Stimulated activated CD8-positive, alpha-beta memory T cell treated with anti-CD3 and anti-CD28 coated beads, Interleukin-12 subunit alpha, Interleukin-12 subunit beta, amount 100 ng/mL, for 1 hour (primary cell): ENCODE measurements around the gene SYNPR.

Experiments used
- DNase-seq: peaks from one replicate; pipeline ENCODE4 v3.0.0-alpha.2; 2020; ENCODE audit warnings: low read depth

The SYNPR gene

DNA sequence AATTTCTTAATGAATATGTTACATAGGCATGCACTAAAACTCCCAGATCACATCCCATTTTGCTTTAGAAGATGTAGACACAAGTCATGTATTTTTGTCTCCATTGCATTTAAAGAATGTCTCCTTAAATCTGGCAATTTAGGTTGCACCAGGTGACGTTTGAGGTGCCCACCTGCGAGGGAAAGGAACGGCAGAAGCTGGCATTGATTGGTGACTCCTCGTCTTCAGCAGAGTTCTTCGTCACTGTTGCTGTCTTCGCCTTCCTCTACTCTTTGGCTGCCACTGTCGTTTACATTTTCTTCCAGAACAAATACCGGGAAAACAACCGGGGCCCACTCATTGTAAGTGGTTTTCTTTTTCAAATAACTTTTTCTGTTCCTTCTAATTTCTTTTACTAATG, 278.3 kb downstream of the SYNPR start:
- no peak for DNase-seq

DNA sequence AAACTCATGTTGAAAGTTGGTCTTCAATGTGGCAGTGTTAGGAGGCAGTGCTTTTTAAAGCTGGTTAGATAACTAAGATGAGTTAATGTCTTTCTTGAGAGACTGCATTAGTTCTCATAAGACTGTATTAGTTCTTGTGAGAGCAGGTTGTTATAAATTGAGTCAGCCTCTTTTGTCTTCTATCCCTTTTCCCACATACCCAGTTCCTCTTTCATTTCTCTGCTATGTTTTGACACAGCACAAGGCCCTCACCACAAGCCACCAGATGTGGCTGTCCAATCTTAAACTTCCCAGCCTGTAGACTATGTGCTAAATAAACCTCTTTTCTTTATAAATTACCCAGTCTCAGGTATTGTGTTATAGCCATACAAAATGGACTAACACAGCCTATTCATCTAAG, 279.8 kb downstream of the SYNPR start:
- DNase-seq = no peak

DNA sequence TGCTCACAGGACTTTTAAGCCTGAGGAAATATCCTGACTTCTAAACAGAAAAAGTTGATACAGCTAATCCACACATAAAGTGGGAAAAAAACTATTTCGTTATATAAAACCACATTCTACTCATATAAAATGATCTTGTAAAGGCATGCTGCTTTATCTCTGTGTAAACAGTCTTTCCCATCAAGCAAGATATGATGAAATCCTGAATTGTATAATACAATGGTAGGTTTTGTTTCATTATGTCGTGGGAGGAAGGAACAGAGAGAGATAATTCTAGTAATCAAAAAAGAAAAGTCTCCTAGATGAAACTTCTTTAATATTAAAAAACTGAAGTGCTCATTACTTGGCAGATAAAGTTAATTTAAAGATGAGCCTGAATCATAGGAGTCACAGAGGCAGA, 281.8 kb downstream of the SYNPR start:
- DNase-seq = no peak

DNA sequence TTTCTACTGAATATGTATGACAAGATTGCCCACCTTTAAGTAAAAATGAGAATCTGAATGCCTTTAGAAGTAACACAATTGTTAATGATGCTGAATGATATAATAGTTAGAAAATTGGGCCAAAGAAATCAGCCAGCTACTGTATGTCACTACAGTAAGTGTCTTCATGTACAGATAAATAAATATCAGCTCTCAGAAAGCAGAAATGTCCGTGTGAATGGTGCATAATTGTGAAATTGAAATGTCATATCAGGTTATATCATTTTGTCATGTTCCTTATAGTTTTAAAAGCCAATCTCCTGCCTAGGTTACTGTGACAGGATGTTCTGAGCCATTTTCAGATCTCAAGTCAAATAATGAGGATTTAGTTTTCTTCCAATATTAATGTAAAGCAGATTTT, 283.8 kb downstream of the SYNPR start:
- DNase-seq = no peak

DNA sequence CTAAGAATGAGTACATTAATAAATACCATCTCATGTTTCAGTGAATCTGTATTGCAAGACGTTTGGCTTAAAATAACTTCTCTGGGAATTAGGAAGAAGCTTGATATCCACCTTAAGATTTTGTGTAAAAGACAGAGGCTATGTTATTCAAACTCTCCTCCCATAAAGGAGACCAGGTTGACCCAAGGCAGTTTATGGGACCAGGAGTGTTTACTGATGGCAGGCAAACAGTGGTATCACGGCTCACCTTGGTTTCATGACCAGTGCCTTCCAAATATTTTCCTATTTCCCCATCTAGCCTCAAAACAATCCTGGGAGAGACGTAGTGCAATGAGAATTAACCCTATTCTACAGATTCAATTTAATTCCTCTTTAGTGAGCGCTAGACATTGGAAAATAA, 284.2 kb downstream of the SYNPR start:
- DNase-seq = no peak

DNA sequence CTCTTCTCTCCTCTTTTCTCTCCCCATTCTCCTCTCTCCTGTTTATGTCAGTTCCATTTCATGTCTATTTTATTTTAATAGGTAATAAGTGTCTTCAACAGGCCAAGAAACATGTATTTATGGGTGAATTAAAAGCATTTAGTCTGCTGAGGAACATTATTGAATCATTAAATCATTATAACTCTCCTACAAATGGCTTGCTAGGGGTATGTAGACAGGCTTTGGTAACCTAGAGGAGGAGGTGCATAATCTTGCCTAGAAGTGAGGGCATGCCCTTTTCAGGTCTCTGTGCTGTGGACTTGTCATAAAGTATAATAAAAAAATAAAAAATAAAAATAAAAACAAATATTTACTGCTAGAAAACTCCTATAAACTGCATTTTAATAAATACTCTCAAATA, 285.5 kb downstream of the SYNPR start:
- DNase-seq = no peak

DNA sequence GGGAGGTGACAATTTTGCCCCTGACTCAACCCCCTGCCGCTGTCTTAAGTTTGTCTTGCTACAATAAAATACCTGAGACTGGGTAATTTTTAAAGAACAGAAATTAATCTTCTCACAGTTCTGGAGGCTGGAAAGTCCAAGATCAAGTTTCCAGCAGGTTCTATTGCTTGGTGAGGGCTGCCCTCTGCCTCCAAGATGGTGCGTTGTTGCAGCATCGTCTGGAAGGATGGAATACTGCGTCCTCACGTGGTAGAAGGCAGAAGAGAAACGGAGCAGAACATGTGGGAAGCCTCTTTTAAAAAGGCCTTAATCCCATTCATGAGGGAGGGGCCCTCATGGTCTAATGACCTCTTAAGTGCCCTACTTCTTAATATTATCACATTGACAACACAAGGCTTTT, 287.1 kb downstream of the SYNPR start:
- DNase-seq = no peak

DNA sequence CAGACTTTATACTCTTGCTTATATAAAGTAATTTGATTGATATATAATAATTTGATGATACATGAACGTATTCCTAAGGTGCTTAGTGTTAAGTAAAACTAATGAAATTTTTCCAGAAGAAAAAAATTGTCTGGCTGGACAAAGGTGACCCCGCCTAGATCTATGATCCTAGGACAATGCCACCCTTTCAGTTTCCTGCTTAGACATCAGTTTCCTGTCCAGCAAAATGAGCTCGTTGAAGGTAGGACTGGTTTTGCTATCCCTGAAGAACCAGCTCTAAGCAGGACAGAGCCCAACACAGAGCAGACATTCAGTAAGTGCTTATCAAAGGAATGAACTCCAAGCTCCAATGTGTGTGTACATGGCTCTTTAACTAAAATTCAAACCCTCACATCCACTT, 293.6 kb downstream of the SYNPR start:
- DNase-seq = no peak

DNA sequence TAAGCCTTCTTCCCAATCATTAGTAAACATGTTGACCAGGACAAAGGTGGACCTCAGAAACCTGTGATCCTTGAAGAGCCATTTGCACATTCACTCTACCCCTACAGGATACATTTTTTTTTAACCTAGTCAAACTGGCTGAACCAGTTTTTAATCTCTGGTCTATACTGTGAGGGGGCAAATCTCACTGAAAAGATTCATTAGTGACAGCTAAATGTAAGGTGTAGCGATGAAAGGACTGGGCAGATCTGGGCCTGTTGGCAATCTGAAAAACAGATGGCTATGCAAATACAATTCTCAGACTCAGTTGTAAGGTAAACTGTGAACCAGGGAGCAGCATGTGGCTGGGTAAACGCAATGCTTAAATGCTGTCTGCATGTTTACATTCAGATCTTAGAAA, 298.7 kb downstream of the SYNPR start:
- DNase-seq = no peak

DNA sequence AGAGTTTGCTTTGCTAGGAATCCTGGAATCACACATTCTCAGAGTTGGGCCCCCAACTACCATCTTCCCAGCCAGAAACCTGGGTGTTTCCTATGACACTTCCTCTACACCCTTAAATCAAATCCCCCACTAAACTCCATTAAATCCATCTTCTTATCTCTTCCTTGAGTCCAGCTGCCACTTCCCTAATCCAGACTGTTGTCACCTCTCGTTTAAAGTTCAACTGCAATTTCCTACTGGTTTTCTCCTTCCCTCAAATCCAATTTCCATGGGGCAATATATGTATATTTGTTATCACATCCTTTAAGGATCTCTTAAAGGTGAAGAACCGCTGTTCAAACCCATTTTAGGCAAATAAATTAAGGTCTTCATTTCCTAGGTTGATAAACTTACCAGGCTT, 300.8 kb downstream of the SYNPR start:
- DNase-seq = no peak

DNA sequence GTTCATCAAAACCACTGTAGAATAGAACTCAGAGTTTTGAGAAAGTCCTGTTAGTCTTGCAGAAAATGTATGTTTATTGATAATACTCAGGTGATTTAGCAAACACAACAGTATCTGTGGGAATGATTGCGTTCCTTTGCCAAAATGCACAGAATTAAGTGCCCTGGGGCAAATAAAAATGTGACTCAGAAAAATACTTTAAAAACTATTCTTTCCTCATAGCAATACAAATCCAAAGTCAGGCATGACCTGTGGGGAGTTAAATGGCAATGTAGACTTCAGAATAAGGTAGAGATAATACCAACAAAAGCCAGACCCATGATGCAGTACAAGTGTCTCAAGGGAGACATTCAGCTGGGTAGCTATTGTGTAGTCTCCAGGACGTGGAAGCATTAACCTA, 302.0 kb downstream of the SYNPR start:
- no peak for DNase-seq

DNA sequence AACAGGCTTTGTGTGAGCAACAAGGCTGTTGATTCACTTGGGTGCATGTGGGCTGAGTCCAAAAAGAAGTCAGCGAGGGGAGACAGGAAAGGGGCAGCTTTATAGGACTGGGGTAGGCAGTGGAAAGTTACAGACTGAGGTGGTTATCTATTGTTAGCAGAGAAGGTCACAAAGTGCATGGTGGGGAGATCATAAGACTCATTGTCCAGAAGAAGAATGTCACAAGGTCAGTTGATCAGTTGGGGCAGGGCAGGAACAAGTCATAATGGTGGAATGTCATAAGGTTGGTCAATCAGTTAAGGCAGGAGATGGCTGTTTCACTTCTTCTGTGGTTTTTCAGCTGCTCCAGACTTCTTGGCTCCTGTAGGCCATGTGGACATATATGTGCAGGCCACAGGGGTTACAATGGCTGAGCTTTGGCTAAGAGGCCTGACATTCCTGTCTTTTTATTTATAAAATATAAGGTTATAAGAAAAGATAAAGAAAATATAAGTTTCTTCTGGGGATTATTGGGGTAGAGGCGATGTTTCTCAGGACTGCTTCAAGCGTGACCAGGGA, 304.9 kb downstream of the SYNPR start:
- DNase-seq = no peak

DNA sequence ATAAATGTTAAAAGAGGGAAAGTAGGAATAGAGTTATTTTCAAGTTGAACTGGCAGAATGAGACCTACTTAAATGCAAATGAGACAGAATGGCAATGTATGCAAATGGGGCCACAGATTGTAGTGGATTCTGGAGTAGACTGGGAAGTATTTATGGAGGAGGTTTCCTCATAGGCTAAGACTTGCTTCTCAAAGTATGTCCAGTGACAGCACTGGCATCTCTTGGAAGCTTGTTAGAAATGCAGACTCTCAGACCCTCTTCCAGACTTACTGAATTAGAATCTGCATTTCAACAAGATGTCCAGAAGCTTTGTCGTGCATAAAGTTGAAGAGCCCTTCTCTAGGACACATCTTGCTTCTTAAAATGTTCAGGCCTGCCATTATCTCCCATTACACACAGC, 306.6 kb downstream of the SYNPR start:
- DNase-seq = no peak

DNA sequence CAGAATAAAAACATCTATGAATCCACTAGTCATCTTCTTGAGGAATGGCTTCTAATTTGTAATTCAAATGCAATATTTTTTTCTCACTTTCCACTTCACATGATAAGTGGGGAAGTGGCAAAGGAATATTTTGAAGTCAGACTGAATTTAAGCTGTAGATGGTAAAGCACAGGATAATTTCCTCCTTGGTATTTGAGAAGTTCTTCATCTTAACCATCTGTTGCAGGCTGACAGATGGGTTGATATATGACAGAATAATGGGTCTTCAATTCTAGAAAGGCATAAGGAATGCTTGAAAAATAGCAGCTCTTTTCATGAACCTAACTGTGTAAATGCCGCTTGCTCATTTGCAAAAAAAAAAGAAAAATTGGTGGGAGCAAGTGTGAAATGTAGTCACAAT, 307.8 kb downstream of the SYNPR start:
- DNase-seq = no peak

DNA sequence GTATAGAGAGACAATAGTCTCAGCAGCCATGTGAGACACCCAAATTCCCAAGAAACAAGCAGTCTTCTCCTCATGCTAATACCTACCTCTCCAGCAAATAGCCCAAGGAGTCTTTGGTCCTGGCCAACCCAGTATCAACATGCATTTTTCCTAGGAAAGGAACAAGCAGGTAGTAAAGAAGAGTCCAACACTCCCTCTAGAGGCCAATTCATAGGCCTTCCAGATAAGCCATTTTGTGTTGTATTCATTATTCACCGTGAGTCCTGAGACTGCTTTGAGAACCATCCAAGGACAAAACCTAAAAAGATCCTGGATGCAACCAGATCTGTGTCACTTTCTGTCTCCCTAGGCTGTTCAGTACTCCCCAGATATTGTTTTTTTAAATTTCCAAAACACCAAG, 310.8 kb downstream of the SYNPR start:
- DNase-seq = no peak

DNA sequence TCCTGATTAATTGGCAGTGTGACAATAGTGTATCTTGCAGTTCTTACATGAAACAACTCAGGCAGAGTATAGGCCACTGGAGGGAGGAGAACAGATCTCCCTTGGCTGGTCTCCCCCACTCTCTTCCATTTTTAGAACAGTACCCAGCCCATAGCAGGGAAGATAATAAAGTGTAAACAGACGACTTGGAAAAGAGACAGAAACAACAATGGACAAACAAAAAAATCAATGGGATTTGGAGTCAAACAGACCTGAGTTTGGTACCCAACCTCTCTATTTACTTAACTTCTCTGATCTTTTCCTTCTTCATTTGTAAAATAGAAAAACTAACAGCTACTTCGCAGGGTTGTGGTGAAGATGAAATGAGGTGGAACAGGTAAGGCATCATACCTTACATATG, 315.7 kb downstream of the SYNPR start:
- no peak for DNase-seq

DNA sequence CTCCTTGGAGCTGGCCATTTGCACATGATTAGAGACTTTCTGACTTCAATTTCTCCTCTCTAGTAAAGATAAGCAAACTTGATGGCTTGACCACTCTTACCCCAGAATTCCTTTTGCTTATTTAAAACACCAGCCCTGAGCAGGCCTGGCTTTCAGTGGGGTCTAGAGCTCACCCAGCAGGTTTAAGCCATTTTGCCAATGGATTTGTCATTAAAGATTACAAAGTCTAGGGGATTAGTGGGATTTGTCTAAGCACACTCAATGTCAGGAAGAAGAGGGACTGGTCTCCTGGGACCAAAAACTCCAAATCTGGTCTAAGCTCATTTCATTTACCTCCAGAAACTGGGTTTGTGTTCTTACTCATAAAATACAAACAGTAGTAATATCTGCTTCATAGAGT, 317.1 kb downstream of the SYNPR start:
- no peak for DNase-seq

DNA sequence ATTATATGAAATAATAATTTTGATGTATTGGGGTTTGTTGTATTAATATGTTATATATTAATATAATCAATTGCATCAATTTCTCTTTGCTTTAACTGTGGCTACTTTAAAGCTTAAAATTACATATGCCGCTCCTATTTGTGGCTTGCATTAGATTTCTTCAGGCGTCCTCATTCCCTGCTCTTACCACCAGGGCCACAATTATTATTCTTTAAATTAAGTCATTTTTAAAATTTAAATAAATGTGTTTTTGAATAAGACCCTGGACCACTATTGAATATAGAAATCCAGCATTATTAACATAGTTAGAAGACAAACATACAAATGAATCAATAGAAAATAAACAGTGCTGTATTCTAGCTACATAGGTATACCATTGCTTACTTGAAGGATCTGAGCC, 318.9 kb downstream of the SYNPR start:
- DNase-seq = no peak

DNA sequence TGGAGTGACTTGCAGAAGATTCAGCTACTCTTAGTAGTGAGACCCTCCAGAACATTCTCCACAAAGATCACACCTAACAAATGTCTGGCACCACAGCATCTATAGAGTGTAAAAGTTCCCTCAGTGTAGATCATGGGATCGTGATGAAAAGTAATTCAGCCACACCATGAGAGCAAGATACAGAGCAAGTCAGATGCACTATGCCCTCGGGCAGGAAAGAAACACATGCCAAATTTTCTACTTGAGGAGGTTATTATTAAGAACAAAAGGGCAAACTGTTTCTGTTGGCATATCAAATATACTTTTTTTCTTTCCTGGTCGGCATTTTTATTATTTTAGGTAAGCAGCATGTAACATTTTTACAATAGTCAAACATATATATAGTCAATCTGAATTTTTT, 329.6 kb downstream of the SYNPR start:
- DNase-seq = no peak

DNA sequence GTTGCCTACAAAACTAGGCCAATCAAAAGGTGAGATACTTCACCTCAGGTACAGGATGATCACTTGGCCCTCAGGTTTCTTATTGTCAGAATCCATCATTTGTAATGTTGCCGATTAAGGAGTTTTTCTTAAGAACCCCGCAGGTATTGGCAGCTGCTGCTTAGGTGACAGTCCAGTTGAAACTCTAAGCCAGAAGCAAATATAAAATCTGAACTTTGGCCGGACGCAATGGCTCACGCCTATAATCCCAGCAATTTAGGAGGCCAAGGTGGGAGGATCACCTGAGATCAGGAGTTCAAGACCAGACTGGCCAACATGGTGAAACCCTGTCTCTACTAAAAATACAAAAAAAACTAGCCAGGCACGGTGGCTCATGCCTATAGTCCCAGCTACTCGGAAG, 331.3 kb downstream of the SYNPR start:
- DNase-seq = no peak

DNA sequence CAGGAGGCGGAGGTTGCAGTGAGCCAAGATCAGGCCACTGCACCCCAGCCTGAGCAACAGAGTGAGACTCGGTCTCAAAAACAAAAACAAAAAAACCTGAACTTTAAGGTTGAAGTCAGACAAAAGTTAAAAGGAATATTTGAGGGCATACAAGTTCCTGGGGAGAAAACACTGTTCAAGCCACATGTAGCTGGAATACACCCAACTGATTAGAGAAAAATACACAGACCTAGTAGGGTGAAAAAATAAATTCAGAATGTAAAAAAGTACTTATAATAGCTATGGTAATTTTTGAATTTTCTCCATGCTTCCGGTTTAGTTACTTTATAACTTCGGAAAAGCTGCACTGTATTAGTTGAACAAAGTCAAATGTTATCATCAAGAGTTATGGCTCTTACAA, 331.7 kb downstream of the SYNPR start:
- no peak for DNase-seq

DNA sequence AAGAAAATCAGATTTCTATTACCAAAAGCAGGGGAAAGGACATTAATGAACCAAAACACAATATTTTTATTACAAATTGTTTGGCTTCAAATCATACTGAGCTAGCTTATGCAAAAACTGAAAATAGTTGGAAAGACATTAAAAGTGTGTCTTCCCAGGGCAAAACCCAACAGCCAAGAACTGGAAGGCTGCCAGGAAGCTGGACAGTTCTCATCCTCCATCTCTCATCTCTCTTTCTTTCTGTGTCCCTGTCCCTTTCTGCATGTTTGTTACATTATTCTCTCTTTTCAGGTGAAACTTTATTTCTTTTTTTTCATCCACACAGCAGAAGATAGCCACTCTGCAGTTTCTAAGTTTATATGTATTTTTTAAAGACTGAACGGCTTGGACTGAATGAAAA, 333.3 kb downstream of the SYNPR start:
- no peak for DNase-seq

DNA sequence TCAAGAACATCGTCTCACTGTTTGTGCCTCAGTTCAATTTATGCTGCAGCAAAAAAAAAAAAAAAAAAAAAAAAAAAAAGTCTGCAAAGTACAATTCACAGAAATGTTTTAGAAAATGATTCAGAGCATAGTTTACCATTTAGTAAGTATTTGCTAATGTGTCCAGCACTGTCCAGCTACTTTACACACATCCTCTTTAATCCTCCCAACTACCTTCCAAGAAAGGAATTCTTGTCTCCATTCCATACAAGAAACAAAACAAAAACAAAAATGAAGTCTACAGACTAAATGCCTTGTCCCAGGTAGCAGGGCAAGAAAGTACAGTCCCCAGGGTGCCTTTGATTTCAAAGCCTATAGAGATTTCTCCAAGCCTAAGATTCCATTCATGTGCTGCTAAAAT, 335.5 kb downstream of the SYNPR start:
- DNase-seq = no peak

DNA sequence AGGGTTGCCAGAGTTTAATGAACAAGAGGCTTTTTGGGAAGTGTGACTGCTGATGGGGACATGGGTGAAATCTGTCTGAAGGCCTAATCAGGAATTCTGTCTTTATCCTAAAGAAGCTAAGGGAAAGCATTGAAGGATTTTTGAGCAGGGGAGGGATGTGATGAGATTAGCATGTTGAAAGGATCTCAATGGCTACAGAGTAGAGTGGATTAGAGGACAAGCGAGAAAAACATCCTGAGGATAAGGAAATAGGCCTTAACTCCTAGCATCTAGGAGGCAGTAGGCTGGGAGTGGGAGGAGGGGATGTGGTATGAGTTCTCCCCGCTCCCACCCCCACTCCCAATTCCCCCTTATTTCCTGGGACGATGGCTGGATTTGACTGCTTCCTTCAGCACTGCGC, 339.3 kb downstream of the SYNPR start:
- no peak for DNase-seq

DNA sequence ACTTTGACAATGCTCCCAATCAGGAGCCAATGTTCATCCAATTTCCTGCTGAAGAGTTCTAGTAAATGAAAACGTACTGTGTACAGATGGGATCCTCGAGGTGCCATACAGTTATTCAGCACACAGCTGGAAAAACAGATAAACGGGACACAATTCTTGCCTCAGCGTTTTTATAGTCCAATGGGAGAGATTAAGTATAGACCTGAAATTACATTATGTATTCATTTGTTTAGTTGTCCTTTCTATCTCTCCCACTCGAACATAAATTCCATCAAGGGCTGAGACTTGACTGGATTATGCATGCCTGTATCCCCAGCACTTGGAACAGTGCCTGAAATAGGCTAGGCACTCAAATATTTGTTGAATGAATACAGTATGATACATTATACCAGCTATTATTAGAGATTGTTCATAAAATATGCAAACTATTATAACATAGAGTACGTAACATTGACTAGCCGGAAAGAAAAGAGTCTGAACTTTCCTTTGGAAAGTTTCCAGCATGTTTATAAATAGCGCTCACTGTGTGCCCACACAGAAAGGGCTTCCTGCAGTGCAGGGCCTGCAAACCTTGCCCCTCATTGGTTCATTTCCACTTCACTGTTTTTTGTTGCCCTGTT, 346.9 kb downstream of the SYNPR start:
- DNase-seq = no peak
